H1 (cell line): ENCODE results near the gene TAGLN3.

ENCODE experiments used
- CTCF ChIP-seq, 3 experiments: IDR thresholded peaks; 1 replicate in 2 of 3; 2 replicates in 1 of 3; pipeline versions ENCODE4 v1.5.1 to v1.6.1; 2011; ENCODE audit warnings: low read length in 3 of 3, mild to moderate bottlenecking in 3 of 3, inconsistent platforms in 2 of 3, low read depth in 1 of 3, moderate library complexity in 1 of 3; ENCODE audit not compliant: insufficient read depth in 1 of 3; ENCODE audit errors: control extremely low read depth in 1 of 3
- EP300 ChIP-seq, 2 experiments: IDR thresholded peaks; 1 replicate in 1 of 2; 2 replicates in 1 of 2; pipeline ENCODE4 v1.6.1; 2011 to 2012; ENCODE audit warnings: low read depth in 2 of 2, low read length in 2 of 2, mild to moderate bottlenecking in 2 of 2, borderline replicate concordance in 1 of 2, inconsistent platforms in 1 of 2, moderate library complexity in 1 of 2
- JUN ChIP-seq: IDR thresholded peaks from 2 replicates; pipeline ENCODE4 v1.6.1; 2011; ENCODE audit warnings: low read depth, mild to moderate bottlenecking, improper control_type of control experiment, low read length
- JUND ChIP-seq: IDR thresholded peaks from 2 replicates; pipeline ENCODE4 v1.6.1; 2011; ENCODE audit warnings: mild to moderate bottlenecking, improper control_type of control experiment, low read length
- MAX ChIP-seq: IDR thresholded peaks from 2 replicates; pipeline ENCODE4 v1.6.1; 2012; ENCODE audit warnings: inconsistent platforms
- POLR2A ChIP-seq, 2 experiments: IDR thresholded peaks; 1 replicate in 1 of 2; 2 replicates in 1 of 2; pipeline ENCODE4 v1.6.1; 2011; ENCODE audit warnings: low read depth in 2 of 2, low read length in 2 of 2, mild to moderate bottlenecking in 2 of 2; ENCODE audit errors: control extremely low read depth in 1 of 2
- RAD21 ChIP-seq, 2 experiments: IDR thresholded peaks in 1 of 2; conservative IDR thresholded peaks in 1 of 2; 2 replicates each; pipeline ENCODE4 v1.6.1; 2011; ENCODE audit warnings: low read depth in 2 of 2, low read length in 2 of 2, improper control_type of control experiment in 1 of 2, inconsistent platforms in 1 of 2, mild to moderate bottlenecking in 1 of 2, moderate library complexity in 1 of 2
- RBBP5 ChIP-seq: IDR thresholded peaks from 2 replicates; pipeline ENCODE4 v1.7.1; 2012; ENCODE audit warnings: low read depth, mild to moderate bottlenecking, inconsistent platforms, low read length, moderate library complexity, borderline replicate concordance
- SUZ12 ChIP-seq: fragments of 200-600 bp; sonication (generic); IDR thresholded peaks from 2 replicates; pipeline ENCODE4 v1.6.1; 2012; ENCODE audit warnings: mild to moderate bottlenecking, inconsistent platforms, low read length, moderate library complexity, mixed read lengths
- TF ChIP-seq, protein P1 (sequence below): IDR thresholded peaks from 2 replicates; pipeline ENCODE4 v1.6.1; 2012; ENCODE audit warnings: low read length, inconsistent platforms

GRCh38 chr3:111989061-111989678 lies 9.6 kb upstream of the TAGLN3 start:
- TF ChIP-seq CTCF (IDR thresholded peaks at IDR 0.05; ENCODE audit: control extremely low read depth in 1 of 3, insufficient read depth in 1 of 3, low read depth in 1 of 3, low read length in 3 of 3): peak in 2 of 3 experiments; percentile 64 to 75; a peak in 3 of 4 replicates
- TF ChIP-seq MAX: no peak
- TF ChIP-seq EP300 (IDR thresholded peaks at IDR 0.05; ENCODE audit: borderline replicate concordance in 1 of 2, low read depth in 2 of 2, low read length in 2 of 2): no peak
- peak; percentile 61 to 64 for TF ChIP-seq RAD21 (IDR thresholded peaks at IDR 0.05 in 1 of 2, conservative IDR thresholded peaks at IDR 0.05 in 1 of 2; ENCODE audit: low read depth in 2 of 2, low read length in 2 of 2)
- TF ChIP-seq JUND: no peak
- TF ChIP-seq JUN: no peak
- TF ChIP-seq RBBP5: no peak
- TF ChIP-seq POLR2A (IDR thresholded peaks at IDR 0.05; ENCODE audit: control extremely low read depth in 1 of 2, low read depth in 2 of 2, low read length in 2 of 2): no peak
- TF ChIP-seq SUZ12: no peak
- TF ChIP-seq, protein P1, sequence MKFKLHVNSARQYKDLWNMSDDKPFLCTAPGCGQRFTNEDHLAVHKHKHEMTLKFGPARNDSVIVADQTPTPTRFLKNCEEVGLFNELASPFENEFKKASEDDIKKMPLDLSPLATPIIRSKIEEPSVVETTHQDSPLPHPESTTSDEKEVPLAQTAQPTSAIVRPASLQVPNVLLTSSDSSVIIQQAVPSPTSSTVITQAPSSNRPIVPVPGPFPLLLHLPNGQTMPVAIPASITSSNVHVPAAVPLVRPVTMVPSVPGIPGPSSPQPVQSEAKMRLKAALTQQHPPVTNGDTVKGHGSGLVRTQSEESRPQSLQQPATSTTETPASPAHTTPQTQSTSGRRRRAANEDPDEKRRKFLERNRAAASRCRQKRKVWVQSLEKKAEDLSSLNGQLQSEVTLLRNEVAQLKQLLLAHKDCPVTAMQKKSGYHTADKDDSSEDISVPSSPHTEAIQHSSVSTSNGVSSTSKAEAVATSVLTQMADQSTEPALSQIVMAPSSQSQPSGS: no peak
